ENCODE measurements around the gene MEIS1. TPM values are rescaled to one million over a fixed set of nuclear protein-coding genes. Genes with fewer than 3 reads are reported as not detected.

MEIS1 gene
- total and polyA plus RNA-seq, 4 donors, result 9.0 to 158 (median 41.0) TPM

GRCh38 chr2:66432801-66433694 lies 1.9 kb upstream of the MEIS1 start:
- peaks cover 0 to 20% (median 4%) of the 10 kb centered on the region in 4 donors for H3K36me3 ChIP-seq (ENCODE audit: control insufficient read depth in 4 of 4, insufficient read depth in 4 of 4, low read length in 4 of 4)
- no peaks in the 10 kb centered on the region for H3K9me3 ChIP-seq (ENCODE audit: control insufficient read depth in 4 of 4, insufficient read depth in 3 of 4, low read length in 3 of 4)
- peaks cover 0 to 24% (median 3%) of the 10 kb centered on the region in 5 donors for H3K4me1 ChIP-seq (ENCODE audit: control insufficient read depth in 5 of 5, insufficient read depth in 5 of 5, low read length in 5 of 5)
- H3K27me3 ChIP-seq (ENCODE audit: control insufficient read depth in 3 of 3, insufficient read depth in 3 of 3, low read length in 2 of 3), result peaks cover 0 to 17% (median 0%) of the 10 kb centered on the region in 3 donors
- H3K4me3 ChIP-seq, result peak overlapping the region; percentile 7
- peak; percentile 57 for ATAC-seq (ENCODE audit: insufficient read depth, low FRiP score)
- WGBS, 2 donors, result 1 to 2% methylated on average over 50 to 51 of the region's 51 CpGs
- DNase-seq, result peak; percentile 97 to 99 (median 99)
- no peak for TF ChIP-seq CTCF (IDR thresholded peaks at IDR 0.05; ENCODE audit: control extremely low read depth, extremely low read depth)
- peak overlapping the region; percentile 91 to 93 for H3K27ac ChIP-seq (ENCODE audit: low read depth in 1 of 2, low read length in 1 of 2)
- peak overlapping the region; percentile 97 to 100 for H3K9ac ChIP-seq (ENCODE audit: insufficient read depth in 1 of 2, low read length in 2 of 2)

DNA sequence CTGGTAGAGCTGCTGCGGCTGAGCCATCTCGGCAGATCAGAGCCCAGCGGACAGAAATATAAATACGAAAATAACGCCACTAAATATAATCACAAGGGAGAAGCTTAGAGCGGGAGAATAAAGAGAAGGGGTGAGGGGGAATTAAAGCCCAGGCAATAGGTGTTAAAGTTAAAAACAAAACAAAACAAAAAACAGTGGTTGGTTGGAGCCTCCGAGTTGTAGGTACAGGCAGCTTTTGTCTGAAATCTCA lies 1.3 kb upstream of the MEIS1 start:
- no peak for ATAC-seq (ENCODE audit: insufficient read depth, low FRiP score)
- peak overlapping the region; percentile 91 to 93 for H3K27ac ChIP-seq (ENCODE audit: low read depth in 1 of 2, low read length in 1 of 2)
- H3K4me1 ChIP-seq (ENCODE audit: control insufficient read depth in 5 of 5, insufficient read depth in 5 of 5, low read length in 5 of 5), result peaks cover 0 to 24% (median 3%) of the 10 kb centered on the region in 5 donors
- H3K9me3 ChIP-seq (ENCODE audit: control insufficient read depth in 4 of 4, insufficient read depth in 3 of 4, low read length in 3 of 4), result no peaks in the 10 kb centered on the region
- WGBS, 2 donors, result 1 to 3% methylated on average over 7 of the region's 7 CpGs
- H3K27me3 ChIP-seq (ENCODE audit: control insufficient read depth in 3 of 3, insufficient read depth in 3 of 3, low read length in 2 of 3), result peaks cover 0 to 15% (median 0%) of the 10 kb centered on the region in 3 donors
- H3K36me3 ChIP-seq (ENCODE audit: control insufficient read depth in 4 of 4, insufficient read depth in 4 of 4, low read length in 4 of 4), result peaks cover 0 to 26% (median 7%) of the 10 kb centered on the region in 4 donors
- H3K4me3 ChIP-seq, result peak overlapping the region; percentile 60
- DNase-seq, result no peak
- H3K9ac ChIP-seq (ENCODE audit: insufficient read depth in 1 of 2, low read length in 2 of 2), result peak overlapping the region; percentile 97 to 100
- TF ChIP-seq CTCF (IDR thresholded peaks at IDR 0.05; ENCODE audit: control extremely low read depth, extremely low read depth), result no peak

DNA sequence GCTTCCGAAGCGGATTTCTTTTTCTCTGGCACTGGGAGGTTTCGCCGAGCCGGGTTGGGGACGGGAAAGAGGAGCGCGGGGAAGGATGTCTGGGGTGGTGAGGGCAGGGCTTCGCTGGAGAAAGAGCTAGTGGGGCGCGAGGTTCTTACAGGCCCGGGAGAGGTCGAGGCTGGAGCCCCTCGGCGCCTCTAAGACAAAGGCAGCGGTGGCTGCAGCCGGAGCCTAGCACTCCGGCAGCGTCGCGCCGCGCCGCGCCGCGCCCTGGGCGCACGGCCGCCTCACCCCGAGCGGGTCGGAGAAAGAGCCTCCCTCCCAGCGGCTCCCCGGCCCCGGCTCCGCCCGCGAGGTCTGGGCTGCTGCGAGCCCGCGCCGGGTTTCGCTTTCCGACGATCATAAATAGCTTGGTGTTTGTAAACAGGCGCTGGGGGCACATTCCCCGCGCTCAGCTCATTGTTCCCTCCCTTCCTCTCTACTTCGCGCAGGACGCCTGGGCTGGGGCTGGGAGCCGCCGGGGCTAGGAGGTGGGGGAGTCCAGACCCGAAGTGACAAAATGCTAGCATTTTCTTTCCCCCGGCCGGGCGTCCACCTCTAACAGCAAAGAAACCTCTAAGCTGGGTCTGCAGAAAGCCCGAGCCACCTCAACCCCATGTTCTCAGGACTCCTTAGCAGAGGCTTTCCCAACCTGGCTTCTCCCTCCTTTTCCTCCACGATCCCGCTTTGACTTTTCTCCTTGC lies 813 bp upstream of the MEIS1 start:
- Histone ChIP-seq H3K9ac (ENCODE audit: insufficient read depth in 1 of 2, low read length in 2 of 2) (peak overlapping the region; percentile 97 to 100), H3K27me3 (ENCODE audit: control insufficient read depth in 3 of 3, insufficient read depth in 3 of 3, low read length in 2 of 3) (peaks cover 0 to 12% (median 0%) of the 10 kb centered on the region in 3 donors), H3K27ac (ENCODE audit: low read depth in 1 of 2, low read length in 1 of 2) (peak overlapping the region; percentile 91 to 93), H3K9me3 (ENCODE audit: control insufficient read depth in 4 of 4, insufficient read depth in 3 of 4, low read length in 3 of 4) (no peaks in the 10 kb centered on the region), H3K4me1 (ENCODE audit: control insufficient read depth in 5 of 5, insufficient read depth in 5 of 5, low read length in 5 of 5) (peaks cover 0 to 21% (median 3%) of the 10 kb centered on the region in 5 donors), H3K36me3 (ENCODE audit: control insufficient read depth in 4 of 4, insufficient read depth in 4 of 4, low read length in 4 of 4) (peaks cover 0 to 30% (median 10%) of the 10 kb centered on the region in 4 donors), H3K4me3 (peak overlapping the region; percentile 60)
- 0% methylated on average over 43 to 61 of the region's 61 CpGs for WGBS, 2 donors
- no peak for TF ChIP-seq CTCF (IDR thresholded peaks at IDR 0.05; ENCODE audit: control extremely low read depth, extremely low read depth)
- DNase-seq (peak; percentile 87 to 89 (median 88)), ATAC-seq (ENCODE audit: insufficient read depth, low FRiP score) (peak; percentile 42)
